NCI-H2081 treated with DMSO at 0.1 percent for 48 hours (cell line): Measurements from ENCODE around the gene SIL1.

ENCODE experiments used
- DNase-seq: peaks from one replicate; lab custom pipeline; 2025; lab: John Stamatoyannopoulos, UW

The SIL1 gene

DNA sequence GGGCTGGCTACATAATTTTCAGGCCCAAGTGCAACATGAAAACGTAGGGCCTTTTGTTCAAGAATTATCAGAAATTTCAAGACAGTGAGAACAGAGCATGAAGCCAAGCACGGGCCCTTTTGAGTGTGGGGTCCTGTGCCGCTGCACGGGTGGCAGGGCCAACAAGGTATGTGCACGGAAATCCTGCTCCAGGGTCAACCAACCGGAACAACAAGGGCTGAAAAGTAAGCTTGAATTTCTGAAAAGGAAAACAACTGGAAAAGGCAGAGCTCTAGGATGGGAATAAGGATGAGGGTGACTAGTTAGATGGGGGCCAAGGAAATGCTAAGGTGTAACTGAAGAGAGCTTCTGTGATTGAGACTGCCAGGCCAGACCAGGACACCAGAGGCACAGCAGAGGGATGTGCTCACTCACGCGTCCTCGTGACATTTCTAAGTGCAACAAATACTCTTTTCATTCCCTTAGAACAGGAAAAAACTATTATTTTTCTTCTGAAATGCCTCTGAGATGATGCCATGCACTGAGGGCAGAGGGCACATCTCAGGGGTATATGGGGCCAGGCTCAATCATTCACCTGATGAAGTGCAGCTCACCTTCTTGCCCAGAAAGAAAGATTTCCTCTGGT, 242.4 kb downstream of the SIL1 start:
- no peak for DNase-seq

DNA sequence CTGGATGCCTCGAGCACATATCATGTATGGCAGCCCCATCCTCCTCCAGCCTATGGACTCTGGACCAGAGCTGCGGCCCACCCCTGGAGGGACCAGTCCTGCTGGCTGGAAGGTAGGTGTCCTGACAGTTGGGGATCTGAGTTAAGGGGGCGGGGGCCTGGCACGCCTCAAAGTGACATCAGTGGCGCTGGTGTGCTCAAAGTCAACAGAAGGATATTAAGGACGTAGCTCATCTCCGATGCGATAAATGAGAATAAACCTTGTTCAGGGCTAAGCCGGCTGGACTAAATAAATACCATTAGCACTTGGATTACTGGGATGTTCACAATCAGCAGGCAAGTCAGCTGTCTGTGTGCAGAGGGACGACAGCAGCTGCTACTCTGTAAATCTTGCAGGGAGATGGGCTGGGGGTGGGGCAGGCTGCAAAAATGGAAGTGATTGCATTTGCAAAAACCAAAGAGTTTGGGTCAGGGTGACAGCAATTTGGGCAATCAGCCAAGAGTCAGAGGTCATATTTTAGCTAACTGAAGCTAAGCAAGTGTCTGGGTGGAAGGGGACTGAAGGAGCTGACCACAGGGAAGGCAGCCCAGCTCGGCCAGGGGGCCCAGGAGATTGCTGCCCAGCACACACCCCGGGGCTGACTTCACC, 243.0 kb downstream of the SIL1 start:
- peak; percentile 45 for DNase-seq

- DNase-seq: no peak
Measured at GRCh38 chr5:138954257-138955012, 243.7 kb downstream of the SIL1 start.

- peak; percentile 54 for DNase-seq
Measured at GRCh38 chr5:138953387-138954256, 244.5 kb downstream of the SIL1 start.

- no peak for DNase-seq
Measured at GRCh38 chr5:138952962-138953361, 245.2 kb downstream of the SIL1 start.

- DNase-seq: no peak
Measured at GRCh38 chr5:138951986-138952735, 246.0 kb downstream of the SIL1 start.

DNA sequence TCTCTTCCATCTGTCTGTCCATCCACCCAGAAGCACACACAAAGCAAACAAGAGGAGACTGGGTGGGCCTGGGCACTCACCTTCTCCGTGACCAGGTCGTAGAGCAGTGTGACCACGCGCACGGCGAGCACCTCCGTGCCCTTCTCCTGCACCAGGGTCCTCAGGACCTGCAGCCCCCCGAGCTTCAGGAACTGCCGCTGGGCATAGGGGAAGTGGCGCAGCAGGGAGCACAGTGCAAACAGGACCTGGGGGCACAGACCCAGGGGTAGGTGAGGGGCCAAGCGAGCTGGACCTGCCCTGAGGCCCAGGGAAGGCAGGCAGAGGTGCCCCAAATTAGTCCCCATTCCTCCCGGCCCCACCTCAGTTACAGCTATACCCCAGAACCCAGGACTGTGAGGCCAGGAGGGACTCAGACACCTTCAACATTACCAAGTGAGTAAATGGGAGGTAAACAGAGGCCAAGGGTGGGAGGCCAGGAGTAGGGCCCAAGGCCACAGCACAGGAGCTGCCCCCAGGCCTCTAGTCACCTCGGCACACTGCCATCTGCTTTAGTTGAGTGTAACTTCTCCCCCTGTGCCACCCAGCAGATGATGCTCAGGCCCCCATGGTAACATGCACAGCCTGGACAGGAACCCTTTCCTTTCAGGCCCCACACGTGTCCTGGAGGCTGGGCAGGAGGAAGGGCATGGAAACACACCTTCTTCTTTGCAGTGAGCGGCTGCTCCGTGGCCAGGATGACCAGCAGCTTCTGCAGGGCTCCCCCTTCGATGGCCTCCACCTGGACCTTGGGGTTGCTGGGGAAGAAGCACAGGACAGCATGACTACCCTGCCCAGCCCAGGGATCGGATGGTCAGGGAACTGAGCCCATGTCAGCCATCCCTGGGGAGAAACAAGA, 246.8 kb downstream of the SIL1 start:
- no peak for DNase-seq

- no peak for DNase-seq
Measured at GRCh38 chr5:138950421-138951031, 247.6 kb downstream of the SIL1 start.

GRCh38 chr5:138949988-138950387, 248.2 kb downstream of the SIL1 start:
- DNase-seq: no peak

- DNase-seq: no peak
Measured at GRCh38 chr5:138949223-138949574, 249.0 kb downstream of the SIL1 start.

DNA sequence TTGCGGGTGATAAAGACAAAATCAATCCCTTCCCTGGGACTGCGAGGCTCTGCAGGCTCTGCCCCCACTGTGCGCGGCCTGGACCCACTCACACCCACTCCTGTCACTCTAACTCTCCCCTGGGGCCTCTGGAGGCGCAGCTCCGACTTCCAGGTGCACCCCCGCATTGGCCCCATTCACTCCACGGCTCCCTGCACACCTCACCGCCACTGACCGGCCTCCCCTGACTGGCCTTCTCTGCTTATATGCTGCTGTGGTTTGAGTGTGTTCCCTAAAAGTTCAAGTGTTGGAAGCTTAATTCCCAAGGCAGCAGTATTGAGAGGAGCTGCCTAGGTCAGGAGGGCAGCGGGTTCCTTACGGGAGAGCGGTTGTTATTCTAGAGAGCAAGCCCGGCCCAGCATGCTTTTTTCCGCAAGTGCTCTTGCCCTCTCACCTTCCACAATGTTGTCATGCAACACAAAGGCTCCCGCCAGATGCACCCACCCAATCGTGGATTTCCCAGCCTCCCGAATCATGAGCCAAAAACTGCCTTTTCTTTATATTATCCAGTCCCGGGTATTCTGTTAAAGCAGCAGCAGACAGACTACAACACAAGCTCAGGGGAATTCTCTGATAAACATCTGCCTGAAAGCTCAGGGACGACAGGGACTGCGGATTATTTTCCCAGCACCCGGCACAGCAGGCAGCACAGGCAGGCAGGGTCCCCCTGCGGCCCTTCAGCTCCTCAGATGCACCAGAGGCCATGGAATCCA, 249.5 kb downstream of the SIL1 start:
- no peak for DNase-seq

DNA sequence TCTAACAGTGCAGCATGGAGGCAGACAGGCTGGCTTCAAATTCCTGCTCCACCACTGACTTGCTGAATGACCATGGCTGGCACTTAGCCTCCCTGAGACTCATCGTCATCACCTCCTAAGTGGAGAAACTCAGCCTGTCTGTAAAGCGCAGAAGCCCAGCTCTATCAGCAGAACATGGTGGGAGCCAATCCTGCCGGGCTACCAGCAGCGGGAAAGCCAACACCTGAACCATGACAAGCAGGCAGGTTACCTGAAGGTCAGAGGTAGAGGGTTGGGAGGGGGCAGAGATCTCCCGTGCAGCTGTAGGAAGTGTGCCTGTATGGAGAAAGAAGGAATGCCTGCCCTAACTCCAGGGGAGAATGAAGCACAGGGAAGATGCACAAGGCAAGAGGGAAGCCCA, 250.4 kb downstream of the SIL1 start:
- no peak for DNase-seq

GRCh38 chr5:138946831-138947560, 251.2 kb downstream of the SIL1 start:
- no peak for DNase-seq

DNA sequence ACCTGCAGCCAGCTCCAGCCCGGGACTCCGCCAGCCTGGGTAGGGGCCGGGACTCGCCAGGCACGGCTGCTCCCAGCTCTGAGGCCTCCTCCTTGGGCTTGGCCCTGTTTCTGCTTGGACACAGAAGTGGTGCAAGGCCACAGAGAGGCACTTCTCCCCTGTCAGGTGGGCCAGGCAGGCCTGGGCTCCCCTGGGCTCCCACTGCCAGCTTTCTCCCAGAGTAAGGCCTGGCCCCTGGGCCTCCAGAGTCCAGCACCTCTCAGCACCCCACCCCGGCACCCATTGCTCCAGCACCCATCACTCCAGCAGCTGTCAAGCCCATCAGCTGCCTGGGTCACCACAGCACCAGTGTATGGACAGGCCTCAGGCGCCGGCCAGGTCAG, 251.9 kb downstream of the SIL1 start:
- no peak for DNase-seq

- no peak for DNase-seq
Measured at GRCh38 chr5:138945421-138946240, 252.5 kb downstream of the SIL1 start.

DNA sequence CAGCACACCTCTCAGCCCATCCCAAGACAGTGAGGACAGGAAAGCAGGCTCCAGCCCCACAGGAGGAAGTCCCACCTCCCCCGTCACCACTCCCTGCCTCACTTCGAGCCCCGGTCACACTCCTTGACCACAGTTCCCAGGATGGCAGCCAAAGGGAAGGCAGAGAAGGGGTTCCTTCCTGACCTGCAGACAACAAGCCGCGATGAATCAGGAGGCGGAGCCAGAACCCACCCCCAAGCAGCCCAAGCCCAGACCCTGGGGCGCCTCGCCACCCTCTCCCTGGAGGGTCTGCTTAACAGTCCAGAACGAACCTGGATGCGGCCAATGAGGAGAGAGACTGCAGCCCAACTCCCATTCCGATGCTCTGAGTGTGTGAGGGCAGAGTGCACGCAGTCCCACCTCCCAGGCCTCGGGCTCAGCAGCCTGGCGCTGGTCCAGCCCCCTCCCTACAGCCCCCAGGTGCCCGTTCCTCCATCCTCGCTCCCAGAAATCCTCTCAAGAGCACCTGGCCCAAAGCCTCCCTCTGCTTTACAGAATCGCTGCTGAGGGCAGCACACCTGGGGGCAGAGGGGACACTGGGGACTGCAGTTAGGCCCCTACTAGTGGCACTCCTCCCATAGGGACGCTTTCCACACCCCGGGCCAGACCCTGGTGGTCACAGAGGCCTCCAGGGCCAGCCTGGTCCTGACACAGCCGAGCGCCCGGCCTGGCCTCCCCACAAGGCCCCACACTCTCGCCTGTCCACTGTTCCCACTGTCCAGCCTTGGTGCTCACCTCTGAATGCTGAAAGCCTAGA, 253.4 kb downstream of the SIL1 start:
- DNase-seq: no peak

DNA sequence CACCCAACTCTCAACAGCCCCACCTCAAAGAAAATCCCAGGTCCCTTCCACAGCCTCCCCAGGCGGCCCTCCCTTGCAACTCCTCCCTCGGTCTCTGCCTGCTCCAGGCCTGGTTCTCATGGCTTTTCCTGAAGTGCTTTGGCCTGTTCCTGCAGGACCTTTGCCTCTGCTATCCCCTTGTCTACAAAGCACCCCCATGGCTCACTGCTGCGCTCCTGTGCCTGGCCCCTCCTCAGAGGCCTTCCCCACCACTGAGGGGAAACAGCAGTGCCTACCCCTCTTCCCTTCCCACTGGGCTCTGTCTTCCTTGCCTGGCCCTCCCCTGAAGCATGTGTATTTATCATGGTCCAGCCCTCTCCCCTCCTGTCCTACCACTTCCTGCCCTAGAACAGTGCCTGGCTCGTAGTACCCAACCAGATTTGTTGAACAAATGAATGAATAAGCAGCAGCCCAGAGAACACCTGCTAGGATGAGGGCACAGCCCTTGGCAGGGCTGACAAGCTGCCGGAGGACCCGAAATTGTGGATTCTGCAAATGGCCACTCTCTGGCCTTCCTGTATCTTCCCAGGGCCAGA, 254.5 kb downstream of the SIL1 start:
- DNase-seq: no peak
